Measurements from ENCODE around the gene MAP7. TPM values are rescaled to one million over a fixed set of nuclear protein-coding genes. Genes with fewer than 3 reads are reported as not detected.

The MAP7 gene
- polyA plus RNA-seq, 10 donors: 0.30 to 2.7 (median 0.43) TPM

DNA sequence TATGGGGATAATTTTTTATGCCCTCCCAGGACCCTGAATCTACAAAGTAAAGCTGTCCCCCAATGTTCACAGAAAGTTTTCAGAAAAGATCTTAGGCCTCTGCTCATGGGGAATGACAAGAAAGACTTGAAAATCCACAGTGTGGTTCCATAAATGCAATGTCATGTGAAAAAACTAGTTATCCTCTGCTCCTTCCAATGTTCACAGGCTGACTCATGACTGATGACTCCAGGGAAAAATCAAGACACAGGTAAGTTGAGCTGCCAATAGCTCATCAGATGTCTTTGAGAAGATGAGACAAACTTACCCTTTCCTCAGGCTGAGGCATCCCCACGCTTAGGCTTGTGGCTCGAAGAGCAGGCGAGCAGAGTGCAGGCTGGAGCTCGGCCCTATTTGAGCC, 245.8 kb downstream of the MAP7 start:
- DNase-seq: no peak

DNA sequence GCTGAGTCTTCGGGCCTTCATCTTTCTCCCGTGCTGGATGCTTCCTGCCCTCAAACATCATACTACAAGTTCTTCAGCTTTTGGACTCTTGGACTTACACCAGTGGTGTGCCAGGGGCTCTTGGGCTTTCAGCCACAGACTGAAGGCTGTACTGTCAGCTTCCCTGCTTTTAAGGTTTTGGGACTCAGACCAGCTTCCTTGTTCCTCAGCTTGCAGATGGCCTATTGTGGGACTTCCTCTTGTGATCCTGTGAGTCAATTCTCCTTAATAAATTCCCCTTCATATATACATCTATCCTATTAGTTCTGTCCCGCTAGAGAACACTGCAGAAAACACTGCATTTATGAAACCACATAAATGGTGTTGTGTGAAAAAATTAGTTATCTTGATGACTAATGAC, 246.7 kb downstream of the MAP7 start:
- DNase-seq: no peak

DNA sequence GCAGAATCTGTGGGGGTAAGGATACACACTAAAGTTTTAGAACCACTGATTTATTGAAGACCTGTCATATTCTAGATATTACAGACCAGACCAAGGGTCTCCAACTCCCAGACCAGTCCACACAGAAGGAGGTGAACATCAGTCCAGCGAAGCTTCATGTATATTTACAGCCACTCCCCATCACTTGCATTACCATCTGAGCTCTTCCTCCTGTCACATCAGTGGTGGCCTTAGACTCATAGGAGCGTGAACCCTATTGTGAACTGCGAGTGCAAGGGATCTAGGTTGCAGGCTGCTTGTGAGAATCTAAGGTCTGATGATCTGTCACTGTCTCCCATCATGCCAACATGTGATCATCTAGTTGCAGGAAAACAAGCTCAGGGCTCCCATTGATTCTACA, 255.6 kb downstream of the MAP7 start:
- DNase-seq: no peak

Other genes with a start within 250 kb of the MAP7 start
- 1 to 10 TPM; 1.9 to 4.3 (median 2.5) TPM for gene MAP3K5, start 242.1 kb upstream of the MAP7 start, polyA plus RNA-seq (ENCODE audit: insufficient read length in 10 of 10)